ENCODE results near the gene CNGB1. TPM values are rescaled to one million over a fixed set of nuclear protein-coding genes. Genes with fewer than 3 reads are reported as not detected.

The CNGB1 gene
- total RNA-seq, 1 donor from 2014 or later, result under 0.01 TPM

DNA sequence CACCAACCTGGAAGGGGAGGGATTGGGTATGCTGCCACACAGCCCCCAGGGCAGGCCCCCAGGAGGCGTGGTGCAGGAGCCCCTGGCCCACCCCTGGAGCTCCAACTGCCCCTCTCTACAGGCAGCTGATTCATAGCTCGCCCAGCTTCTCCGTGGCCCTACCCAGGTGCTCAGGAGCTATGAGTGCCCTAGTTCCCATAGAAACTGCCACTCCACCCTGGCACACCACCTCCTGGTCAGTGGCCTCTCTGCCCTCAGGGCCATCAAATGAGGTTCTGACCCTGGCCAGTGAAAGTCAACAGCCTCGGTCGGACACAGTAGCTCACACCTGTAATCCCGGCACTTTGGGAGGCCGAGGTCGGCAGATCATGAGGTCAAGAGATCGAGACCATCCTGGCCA lies 18.0 kb downstream of the CNGB1 start:
- TF ChIP-seq CTCF (IDR thresholded peaks at IDR 0.05; ENCODE audit: insufficient read depth, low read length, severe bottlenecking), result no peak
- DNase-seq (ENCODE audit: low read depth) (no peak), FAIRE-seq (no peak)
- Histone ChIP-seq H3K27me3 (ENCODE audit: control insufficient read depth, insufficient read depth, low read length) (peaks cover 2% of the 10 kb centered on the region), H3K4me3 (ENCODE audit: low read depth, low read length) (no peak overlapping the region), H3K36me3 (ENCODE audit: control insufficient read depth, insufficient read depth, low read length) (no peaks in the 10 kb centered on the region)

GRCh38 chr16:57951204-57951960 lies 19.5 kb downstream of the CNGB1 start:
- H3K27me3 ChIP-seq (ENCODE audit: control insufficient read depth, insufficient read depth, low read length), result peaks cover 2% of the 10 kb centered on the region
- FAIRE-seq (no peak), DNase-seq (ENCODE audit: low read depth) (peak; percentile 25)
- no peak overlapping the region for H3K4me3 ChIP-seq (ENCODE audit: low read depth, low read length)
- no peaks in the 10 kb centered on the region for H3K36me3 ChIP-seq (ENCODE audit: control insufficient read depth, insufficient read depth, low read length)
- TF ChIP-seq CTCF (IDR thresholded peaks at IDR 0.05; ENCODE audit: insufficient read depth, low read length, severe bottlenecking), result no peak

GRCh38 chr16:57950382-57950781 lies 20.5 kb downstream of the CNGB1 start:
- FAIRE-seq (no peak), DNase-seq (ENCODE audit: low read depth) (no peak)
- Histone ChIP-seq H3K36me3 (ENCODE audit: control insufficient read depth, insufficient read depth, low read length) (no peaks in the 10 kb centered on the region), H3K27me3 (ENCODE audit: control insufficient read depth, insufficient read depth, low read length) (peaks cover 2% of the 10 kb centered on the region), H3K4me3 (ENCODE audit: low read depth, low read length) (no peak overlapping the region)
- no peak for TF ChIP-seq CTCF (IDR thresholded peaks at IDR 0.05; ENCODE audit: insufficient read depth, low read length, severe bottlenecking)

- TF ChIP-seq CTCF (IDR thresholded peaks at IDR 0.05; ENCODE audit: insufficient read depth, low read length, severe bottlenecking), result no peak
- Histone ChIP-seq H3K27me3 (ENCODE audit: control insufficient read depth, insufficient read depth, low read length) (peaks cover 2% of the 10 kb centered on the region), H3K36me3 (ENCODE audit: control insufficient read depth, insufficient read depth, low read length) (no peaks in the 10 kb centered on the region), H3K4me3 (ENCODE audit: low read depth, low read length) (no peak overlapping the region)
- DNase-seq (ENCODE audit: low read depth), result no peak
- FAIRE-seq, result no peak
Observed at GRCh38 chr16:57949595-57950238, 21.2 kb downstream of the CNGB1 start.

- TF ChIP-seq CTCF (IDR thresholded peaks at IDR 0.05; ENCODE audit: insufficient read depth, low read length, severe bottlenecking), result no peak
- no peak for FAIRE-seq
- Histone ChIP-seq H3K27me3 (ENCODE audit: control insufficient read depth, insufficient read depth, low read length) (peaks cover 2% of the 10 kb centered on the region), H3K4me3 (ENCODE audit: low read depth, low read length) (no peak overlapping the region), H3K36me3 (ENCODE audit: control insufficient read depth, insufficient read depth, low read length) (no peaks in the 10 kb centered on the region)
- DNase-seq (ENCODE audit: low read depth), result no peak
Observed at GRCh38 chr16:57949013-57949412, 21.9 kb downstream of the CNGB1 start.

Data from bronchial epithelial cell (primary cell).